ENCODE results near the gene FAM131B.

FAM131B gene

GRCh38 chr7:143356414-143357050 lies 6.0 kb downstream of the FAM131B start:
- DNase-seq: no peak

DNA sequence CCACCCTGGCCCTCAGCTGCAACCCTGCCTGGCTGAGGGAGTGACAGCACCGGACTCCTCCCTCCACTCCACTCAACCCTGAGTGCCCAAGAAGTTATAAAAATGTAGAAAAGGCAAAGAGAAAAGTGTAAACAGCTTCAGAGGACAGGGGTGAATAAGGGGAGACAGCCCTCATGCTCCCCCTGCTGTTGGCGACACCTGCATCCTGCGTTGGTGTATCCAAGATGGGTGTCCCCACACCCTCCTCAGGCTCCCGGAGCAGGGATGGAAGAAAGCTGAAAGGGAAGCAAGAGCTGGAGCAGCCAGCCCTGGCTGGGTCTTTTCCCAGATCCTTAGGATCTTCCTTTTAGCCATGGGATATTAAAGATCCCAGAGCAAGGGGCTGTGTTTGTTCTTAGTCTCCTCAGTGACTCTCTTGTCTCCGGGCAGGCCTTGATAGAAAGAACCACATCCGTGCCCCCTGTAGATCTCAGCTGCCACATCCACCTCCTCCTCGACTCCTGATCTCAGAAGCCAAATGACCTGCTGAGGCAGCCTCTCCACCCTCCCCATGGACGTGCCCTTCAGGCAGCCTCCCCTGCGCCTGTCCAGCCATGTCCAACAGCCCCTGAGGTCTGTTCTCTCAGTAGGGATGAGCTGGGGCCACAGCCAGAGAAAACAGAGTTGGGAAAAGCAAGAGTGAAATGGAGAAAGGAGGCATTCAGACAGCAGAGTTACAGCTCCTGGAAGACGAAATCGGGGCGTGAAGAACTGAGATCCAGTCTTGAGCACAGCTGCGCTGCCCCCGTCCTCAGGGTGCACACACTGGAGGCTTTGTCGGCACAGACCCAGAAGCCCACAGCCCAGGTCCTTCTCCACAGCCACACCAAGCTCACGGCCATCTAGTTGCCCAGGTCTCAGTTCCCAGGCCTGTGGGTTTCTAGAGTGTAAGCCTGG lies 6.8 kb downstream of the FAM131B start:
- no peak for DNase-seq

DNA sequence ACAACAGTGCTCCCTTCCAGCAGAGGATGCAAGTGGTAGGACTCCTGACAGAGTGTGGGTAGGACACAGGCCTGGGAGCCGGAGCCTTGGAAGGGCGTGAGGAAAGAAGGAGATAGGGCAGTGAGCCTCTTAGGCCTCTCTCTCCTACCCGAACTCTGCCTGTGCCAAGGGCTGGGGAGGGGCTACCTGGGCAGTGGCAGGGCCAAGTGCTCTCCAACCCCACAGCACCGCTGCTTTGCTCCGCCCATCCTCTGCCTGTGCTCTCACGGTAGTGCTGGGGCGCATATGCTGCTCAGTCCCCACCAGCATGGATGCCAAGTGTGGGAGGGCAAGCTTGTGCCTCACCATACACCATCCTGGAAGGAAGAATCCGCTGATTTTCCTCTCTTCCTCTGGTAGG lies 7.5 kb downstream of the FAM131B start:
- no peak for DNase-seq

DNA sequence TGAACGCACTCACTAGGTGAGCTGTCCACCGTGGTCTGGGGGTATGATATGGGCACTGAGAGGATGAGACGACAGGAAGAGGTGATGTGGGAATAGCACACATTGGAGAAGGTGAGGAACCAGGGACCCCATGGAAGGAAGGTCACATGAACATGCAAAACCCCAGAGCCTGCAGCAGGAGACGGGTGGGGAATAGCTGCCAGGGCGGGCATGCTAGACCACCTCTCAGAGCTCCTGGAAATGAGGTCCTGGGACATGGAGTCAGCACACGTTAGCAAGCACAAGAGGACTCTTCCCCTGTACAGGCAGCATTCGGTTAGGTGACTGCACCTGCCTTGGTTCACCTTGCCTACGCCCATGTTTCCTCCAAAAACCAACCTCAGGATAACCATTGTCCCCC lies 8.1 kb downstream of the FAM131B start:
- no peak for DNase-seq

DNA sequence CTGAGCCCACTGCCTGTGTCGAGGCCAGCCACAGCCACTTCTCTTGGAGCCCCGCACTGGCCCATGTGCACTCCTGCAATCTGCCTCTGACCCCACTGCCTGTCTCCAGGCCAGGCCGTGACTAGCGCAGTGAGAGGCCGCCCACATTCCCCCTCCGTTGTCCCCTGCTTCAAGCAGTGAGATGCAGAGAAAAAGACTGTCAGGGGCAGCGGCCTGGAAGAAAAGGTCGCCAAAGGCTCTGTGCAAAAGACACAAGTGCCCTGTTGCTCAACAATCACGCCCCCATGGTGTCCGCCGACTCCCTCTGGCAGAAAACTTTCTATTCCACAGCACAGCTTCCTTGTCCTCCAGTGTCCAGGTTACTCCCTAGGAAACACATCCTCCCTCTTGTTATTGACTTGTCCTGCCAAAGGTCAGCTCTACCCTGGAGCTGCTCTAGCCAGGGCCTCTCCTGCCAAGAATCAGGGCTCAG lies 9.9 kb downstream of the FAM131B start:
- peak in 1 of 2 donors; percentile 24 for DNase-seq

DNA sequence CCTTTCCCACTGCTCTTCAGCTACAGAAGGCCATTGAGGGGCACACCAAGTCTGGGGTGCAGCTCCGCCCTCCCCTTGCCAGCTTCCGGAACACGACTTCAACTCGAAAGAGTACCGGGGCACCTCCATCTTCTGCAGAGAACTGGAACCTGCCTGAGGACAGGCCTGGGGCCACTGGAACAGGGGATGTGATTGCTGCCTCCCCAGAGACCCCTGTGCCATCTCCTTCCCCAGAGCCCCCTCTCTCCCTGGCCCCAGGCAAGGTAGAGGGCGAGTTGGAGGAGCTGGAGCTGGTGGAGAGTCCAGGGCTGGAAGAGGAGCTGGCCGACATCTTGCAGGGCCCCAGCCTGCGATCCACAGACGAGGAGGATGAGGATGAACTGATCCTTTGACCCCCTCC lies 10.9 kb downstream of the FAM131B start:
- DNase-seq: no peak

DNA sequence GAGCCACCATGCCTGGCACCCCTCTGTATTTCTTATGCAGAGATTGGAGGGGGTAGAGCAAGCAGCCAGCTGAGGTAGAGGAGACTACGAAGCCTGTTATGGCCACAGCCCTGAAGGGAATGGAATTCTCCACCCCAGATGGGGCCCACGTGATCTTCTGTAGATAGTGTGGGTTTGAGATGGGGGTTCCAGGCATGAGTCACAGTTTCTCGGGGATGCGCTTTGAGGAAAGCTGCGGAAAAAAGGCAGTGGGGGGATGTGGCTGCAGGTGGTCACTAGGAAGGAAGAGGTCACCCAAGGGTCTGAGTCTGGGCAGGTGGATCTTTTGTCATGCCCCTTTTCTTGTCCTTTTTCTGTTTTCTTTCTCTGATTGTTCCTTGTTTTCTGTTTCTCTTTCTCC lies 11.5 kb downstream of the FAM131B start:
- no peak for DNase-seq

DNA sequence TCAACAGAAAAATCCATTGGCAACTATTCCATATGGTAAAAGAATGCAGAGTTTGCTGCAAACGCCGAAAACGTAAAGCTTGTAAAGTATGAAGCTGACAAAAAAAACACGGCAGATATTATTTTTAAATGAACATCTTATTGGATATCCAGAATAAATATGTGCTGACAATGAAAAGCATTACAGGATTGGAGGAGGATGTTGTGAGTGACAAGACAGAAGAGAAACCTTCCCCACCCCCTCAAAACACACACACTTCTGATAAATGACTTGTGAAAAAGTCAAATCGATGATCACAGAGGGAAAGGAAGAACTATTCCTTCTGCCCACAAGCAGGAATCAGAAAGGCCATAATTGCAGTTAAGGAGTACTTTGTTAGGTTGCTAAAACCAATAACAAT lies 14.6 kb downstream of the FAM131B start:
- no peak for DNase-seq

GRCh38 chr7:143346018-143346417 lies 16.5 kb downstream of the FAM131B start:
- DNase-seq: no peak

DNA sequence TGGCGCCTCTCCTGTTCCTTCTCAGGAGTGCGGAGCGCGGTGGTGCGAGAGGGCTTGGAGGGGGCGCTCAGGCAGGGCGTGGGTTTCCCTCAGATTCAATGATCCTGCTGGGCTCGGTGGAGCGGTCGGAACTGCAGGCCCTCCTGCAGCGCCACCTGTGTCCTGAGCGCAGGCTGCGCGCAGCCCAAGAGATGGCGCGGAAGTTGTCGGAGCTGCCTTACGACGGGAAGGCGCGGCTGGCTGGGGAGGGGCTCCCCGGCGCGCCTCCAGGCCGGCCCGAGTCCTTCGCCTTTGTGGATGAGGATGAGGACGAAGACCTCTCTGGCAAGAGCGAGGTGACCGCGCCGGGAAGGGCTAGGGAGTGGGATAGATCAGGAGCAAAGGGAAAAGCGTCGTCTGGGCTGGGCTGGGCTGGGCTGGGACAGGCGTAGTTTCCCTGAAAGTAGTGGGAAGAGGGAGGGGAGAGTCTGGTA lies 17.0 kb downstream of the FAM131B start:
- peak; percentile 17 to 40 for DNase-seq

- DNase-seq: no peak
These were observed 18.9 kb downstream of the FAM131B start for GRCh38 chr7:143343596-143343995.

DNA sequence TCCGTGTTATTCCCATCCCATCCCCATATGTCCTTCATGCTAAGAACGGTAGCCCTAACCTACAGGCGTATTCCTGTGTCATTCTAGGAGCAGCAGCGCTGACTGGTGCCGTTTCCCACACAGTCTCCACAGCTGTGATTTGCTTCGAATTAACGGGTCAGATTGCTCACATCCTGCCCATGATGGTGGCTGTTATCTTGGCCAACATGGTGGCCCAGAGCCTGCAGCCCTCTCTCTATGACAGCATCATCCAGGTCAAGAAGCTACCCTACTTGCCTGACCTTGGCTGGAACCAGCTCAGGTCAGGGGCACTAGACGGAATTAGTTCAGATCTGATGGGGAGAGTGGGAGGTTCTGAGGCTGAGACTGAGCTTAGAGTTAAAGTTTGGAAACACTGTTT lies 20.7 kb downstream of the FAM131B start:
- no peak for DNase-seq

DNA sequence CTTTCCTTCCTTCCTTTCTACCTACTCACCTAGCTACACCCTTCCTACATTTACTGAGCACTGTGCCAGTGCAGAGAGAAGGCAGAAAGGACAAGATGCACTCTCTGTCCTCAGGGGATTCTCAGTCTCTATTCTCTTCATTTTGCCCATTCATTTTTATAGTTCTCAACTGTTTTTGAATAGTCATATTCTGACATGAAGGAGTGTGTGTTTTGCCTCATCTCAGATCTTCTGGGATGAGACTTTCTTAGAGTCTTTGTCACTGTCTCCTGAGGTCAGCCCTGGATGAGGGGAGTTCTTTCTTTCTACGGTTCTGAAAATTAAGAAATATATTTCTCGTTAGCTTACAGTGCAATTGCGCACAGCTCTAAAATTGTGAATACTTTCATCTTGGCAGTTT lies 25.3 kb downstream of the FAM131B start:
- no peak for DNase-seq

- no peak for DNase-seq
These were observed 28.3 kb downstream of the FAM131B start for GRCh38 chr7:143334244-143334643.

GRCh38 chr7:143331179-143331801 lies 31.2 kb downstream of the FAM131B start:
- DNase-seq: peak; percentile 60 to 70

GRCh38 chr7:143329471-143330170 lies 32.9 kb downstream of the FAM131B start:
- no peak for DNase-seq

- DNase-seq: no peak
These were observed 34.6 kb downstream of the FAM131B start for GRCh38 chr7:143327903-143328302.

DNA sequence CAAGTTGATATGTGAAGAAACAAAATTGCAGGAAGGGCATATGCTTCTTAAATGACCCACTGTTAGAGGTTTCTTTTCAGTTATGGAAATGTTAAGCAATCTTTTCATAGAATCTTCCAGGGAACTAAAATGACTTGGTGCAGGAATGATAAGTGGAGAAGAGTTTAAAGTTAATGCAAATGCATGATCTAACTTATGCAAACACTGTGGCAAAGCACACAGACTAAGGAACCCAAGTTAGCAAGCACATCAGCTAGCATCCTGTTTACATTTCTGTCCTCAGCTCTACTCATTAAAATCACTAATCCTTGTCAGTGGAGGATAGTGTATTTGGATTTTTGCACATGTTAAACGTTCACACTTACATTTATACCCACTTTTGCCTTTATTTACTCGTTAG lies 37.3 kb downstream of the FAM131B start:
- peak in 1 of 2 donors; percentile 17 for DNase-seq

- DNase-seq: peak in 1 of 2 donors; percentile 74
These were observed 38.9 kb downstream of the FAM131B start for GRCh38 chr7:143323653-143324052.

DNA sequence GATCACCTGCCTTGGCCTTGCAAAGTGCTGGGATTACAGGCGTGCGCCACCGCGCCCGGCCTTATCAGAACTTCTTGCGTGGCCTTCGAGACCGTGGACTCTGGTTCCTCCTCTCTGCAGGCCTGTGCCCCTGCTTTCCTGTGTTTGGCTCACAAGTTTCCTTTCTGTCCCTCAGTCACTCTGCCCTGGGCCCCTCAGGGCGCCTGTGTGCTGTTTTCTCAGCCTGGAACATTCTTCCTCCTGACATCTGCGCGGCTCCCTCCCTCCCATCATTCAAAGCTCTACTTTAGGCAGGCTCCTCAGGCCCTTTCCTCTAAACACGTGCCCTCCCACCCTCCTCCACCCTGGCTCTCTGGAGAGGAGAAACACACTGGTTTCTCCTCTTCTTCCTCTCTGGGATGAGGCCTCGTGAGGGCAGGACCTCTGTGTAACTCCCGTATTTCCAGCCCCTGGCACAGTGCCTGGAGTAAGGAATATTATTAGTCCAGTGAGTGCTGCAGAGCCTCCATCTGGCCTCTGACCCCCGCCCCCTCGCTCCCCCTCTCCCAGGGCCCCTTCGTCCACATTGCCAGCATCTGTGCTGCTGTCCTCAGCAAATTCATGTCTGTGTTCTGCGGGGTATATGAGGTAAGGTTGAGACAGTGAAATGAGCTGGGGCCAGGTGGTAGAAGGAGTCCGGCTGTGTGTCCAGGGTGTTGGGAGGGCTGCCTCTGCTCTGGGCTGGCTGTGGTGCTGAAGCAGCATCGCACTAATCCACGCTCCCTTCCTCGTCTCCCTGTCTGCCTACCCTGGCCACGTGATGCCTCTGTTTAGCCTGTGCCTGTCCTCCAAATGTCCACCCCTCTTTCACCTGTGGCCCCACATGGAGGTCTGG lies 39.5 kb downstream of the FAM131B start:
- DNase-seq: no peak

DNA sequence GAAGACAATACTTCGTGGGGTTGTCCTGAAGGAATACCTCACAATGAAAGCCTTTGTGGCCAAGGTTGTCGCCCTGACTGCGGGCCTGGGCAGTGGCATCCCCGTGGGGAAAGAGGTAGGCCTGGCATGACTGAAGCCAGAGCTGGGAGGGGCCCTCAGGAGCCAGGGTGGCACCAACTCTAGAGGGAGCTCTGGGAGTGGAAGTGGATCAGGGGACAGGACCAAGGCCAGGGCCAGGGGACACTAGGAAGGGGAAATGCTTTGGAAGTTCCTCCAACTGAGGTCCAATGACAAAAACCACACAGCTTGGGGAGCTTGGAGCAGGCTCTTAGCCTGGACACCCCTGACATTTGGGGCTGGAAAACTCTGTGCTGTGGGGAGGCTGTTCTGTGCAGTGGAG lies 40.8 kb downstream of the FAM131B start:
- DNase-seq: peak; percentile 67 to 73

- no peak for DNase-seq
These were observed 41.3 kb downstream of the FAM131B start for GRCh38 chr7:143321242-143321641.

Data from inflammatory macrophage treated with lipopolysaccharide for 1 hour (primary cell).